Calu3 (cell line): ENCODE measurements around the gene MFSD6. TPM values are rescaled to one million over a fixed set of nuclear protein-coding genes. Genes with fewer than 3 reads are reported as not detected.

Experiments used
- BruUV-seq: library from RNA; stranded (reverse); fragments of 400-500 nt; replicated peaks from 2 replicates; lab custom pipeline; 2021; lab: Mats Ljungman, UMichigan
- CTCF ChIA-PET: fragments of 300-600 bp; sonication (Branson Sonifier 250); formaldehyde crosslinking; loops from one replicate; lab custom pipeline; 2022; ENCODE audit warnings: antibody characterized with exemption; lab: Charles Lee
- DNase-seq: peaks from one replicate; pipeline ENCODE4 v3.0.0; 2022
- H3K27ac Mint-ChIP-seq: one replicate; pipeline ENCODE4 v1.8.0; 2022; ENCODE audit warnings: mixed read lengths; ENCODE audit not compliant: unreplicated experiment
- H3K27me3 Mint-ChIP-seq: one replicate; pipeline ENCODE4 v1.8.0; 2022; ENCODE audit warnings: mixed read lengths; ENCODE audit not compliant: unreplicated experiment
- H3K36me3 Mint-ChIP-seq: one replicate; pipeline ENCODE4 v1.8.0; 2022; ENCODE audit warnings: mild to moderate bottlenecking, moderate library complexity, mixed read lengths; ENCODE audit not compliant: insufficient read depth, unreplicated experiment
- H3K4me1 Mint-ChIP-seq: one replicate; pipeline ENCODE4 v1.8.0; 2022; ENCODE audit warnings: mild to moderate bottlenecking, low read depth, mixed read lengths; ENCODE audit not compliant: unreplicated experiment
- H3K4me3 Mint-ChIP-seq: one replicate; pipeline ENCODE4 v1.8.0; 2022; ENCODE audit warnings: mild to moderate bottlenecking, low read depth, moderate library complexity, mixed read lengths; ENCODE audit not compliant: unreplicated experiment
- H3K9me3 Mint-ChIP-seq: one replicate; pipeline ENCODE4 v1.8.0; 2022; ENCODE audit warnings: low read depth, mixed read lengths; ENCODE audit not compliant: unreplicated experiment
- intact Hi-C: fragments of 100-400 bp; cut with micrococcal nuclease; formaldehyde crosslinking; loops from one replicate; pipeline ENCODE4 v1.10.0; 2022; ENCODE audit not compliant: unreplicated experiment
- total RNA-seq: library from RNA; stranded (reverse); gene quantifications from 2 replicates; pipeline ENCODE4 v1.2.3, GENCODE V29; 2022
- TF ChIP-seq, protein P1 (sequence below): fragments of 200-600 bp; IDR thresholded peaks from one replicate; pipeline ENCODE4 v1.8.0; 2022; ENCODE audit warnings: antibody characterized with exemption; ENCODE audit not compliant: unreplicated experiment

MFSD6 gene
- total RNA-seq, 1 experiment from 2014 or later: 39.4 TPM

DNA sequence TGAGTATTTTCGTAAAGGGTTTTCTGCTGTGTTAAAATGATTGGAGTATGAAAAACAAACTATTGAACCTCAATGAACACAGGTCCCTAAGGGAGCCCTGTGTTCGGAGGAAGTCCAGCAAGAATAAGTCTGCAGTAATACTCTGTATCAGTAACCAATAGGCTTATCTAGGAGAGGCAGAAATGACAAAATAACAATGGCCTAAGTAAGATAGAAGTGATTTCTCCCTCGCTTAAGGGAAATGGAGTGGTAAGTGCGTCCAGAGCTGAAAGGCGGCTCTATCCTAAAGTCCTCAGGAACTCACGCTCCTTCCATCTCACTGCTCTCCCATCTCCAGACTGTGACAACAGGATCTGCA is 29.3 kb upstream of the MFSD6 start:
- Mint-ChIP-seq H3K27ac (no peak overlapping the region), H3K9me3 (no peaks in the 10 kb centered on the region), H3K4me3 (no peak overlapping the region), H3K36me3 (no peaks in the 10 kb centered on the region), H3K4me1 (no peaks in the 10 kb centered on the region), H3K27me3 (no peaks in the 10 kb centered on the region)
- BruUV-seq: no TSS peak
- CTCF ChIA-PET: no interaction called here
- intact Hi-C loops: no loop called here
- TF ChIP-seq, protein P1, sequence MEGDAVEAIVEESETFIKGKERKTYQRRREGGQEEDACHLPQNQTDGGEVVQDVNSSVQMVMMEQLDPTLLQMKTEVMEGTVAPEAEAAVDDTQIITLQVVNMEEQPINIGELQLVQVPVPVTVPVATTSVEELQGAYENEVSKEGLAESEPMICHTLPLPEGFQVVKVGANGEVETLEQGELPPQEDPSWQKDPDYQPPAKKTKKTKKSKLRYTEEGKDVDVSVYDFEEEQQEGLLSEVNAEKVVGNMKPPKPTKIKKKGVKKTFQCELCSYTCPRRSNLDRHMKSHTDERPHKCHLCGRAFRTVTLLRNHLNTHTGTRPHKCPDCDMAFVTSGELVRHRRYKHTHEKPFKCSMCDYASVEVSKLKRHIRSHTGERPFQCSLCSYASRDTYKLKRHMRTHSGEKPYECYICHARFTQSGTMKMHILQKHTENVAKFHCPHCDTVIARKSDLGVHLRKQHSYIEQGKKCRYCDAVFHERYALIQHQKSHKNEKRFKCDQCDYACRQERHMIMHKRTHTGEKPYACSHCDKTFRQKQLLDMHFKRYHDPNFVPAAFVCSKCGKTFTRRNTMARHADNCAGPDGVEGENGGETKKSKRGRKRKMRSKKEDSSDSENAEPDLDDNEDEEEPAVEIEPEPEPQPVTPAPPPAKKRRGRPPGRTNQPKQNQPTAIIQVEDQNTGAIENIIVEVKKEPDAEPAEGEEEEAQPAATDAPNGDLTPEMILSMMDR: no peak
- no peak for DNase-seq

GRCh38 chr2:190379249-190379964 is 28.7 kb upstream of the MFSD6 start:
- Mint-ChIP-seq H3K4me1 (no peaks in the 10 kb centered on the region), H3K27me3 (no peaks in the 10 kb centered on the region), H3K36me3 (no peaks in the 10 kb centered on the region), H3K27ac (no peak overlapping the region), H3K4me3 (no peak overlapping the region), H3K9me3 (no peaks in the 10 kb centered on the region)
- BruUV-seq: no TSS peak
- TF ChIP-seq, protein P1: no peak
- DNase-seq: no peak
- intact Hi-C loops: no loop called here
- CTCF ChIA-PET: no interaction called here

GRCh38 chr2:190380962-190381412 is 27.2 kb upstream of the MFSD6 start:
- Mint-ChIP-seq H3K27ac (no peak overlapping the region), H3K4me3 (no peak overlapping the region), H3K9me3 (no peaks in the 10 kb centered on the region), H3K36me3 (no peaks in the 10 kb centered on the region), H3K4me1 (no peaks in the 10 kb centered on the region), H3K27me3 (no peaks in the 10 kb centered on the region)
- TF ChIP-seq, protein P1: no peak
- BruUV-seq: no TSS peak
- DNase-seq: no peak
- CTCF ChIA-PET: no interaction called here
- intact Hi-C loops: no loop called here

- H3K27me3 Mint-ChIP-seq: no peaks in the 10 kb centered on the region
- DNase-seq: peak; percentile 50
- H3K4me1 Mint-ChIP-seq: no peaks in the 10 kb centered on the region
- TF ChIP-seq, protein P1: peak; percentile 42
- no TSS peak for BruUV-seq
- H3K27ac Mint-ChIP-seq: no peak overlapping the region
- CTCF ChIA-PET: interaction anchor here (0.7 kb wide), 1 partner anchor 378 kb away, joined by 3 read pairs; no protein-coding TSS in a partner anchor
- no peak overlapping the region for H3K4me3 Mint-ChIP-seq
- intact Hi-C loops: loop anchor here (1.0 to 2.0 kb wide), 4 partner anchors 124 to 422 kb away; no protein-coding TSS in a partner anchor
- no peaks in the 10 kb centered on the region for H3K9me3 Mint-ChIP-seq
- H3K36me3 Mint-ChIP-seq: no peaks in the 10 kb centered on the region
Observed at GRCh38 chr2:190382851-190383250, 25.3 kb upstream of the MFSD6 start.
